Measurements from ENCODE around the gene ELF4. TPM values are rescaled to one million over a fixed set of nuclear protein-coding genes. Genes with fewer than 3 reads are reported as not detected.
A peak's percentile ranks its signal among the peaks of the same experiment; 100 is the strongest.

ELF4 gene
- total and polyA plus RNA-seq, 9 of the 15 experiments (the other 6 are each of a cell fraction or from before 2014, with no cell fraction given): 5.9 to 55.8 (median 25.2) TPM

GRCh38 chrX:130066975-130067615 is 43.2 kb downstream of the ELF4 start:
- Histone ChIP-seq H2AFZ (ENCODE audit: low read depth, low read length) (no peak overlapping the region), H4K20me1 (replicated peaks; ENCODE audit: control insufficient read depth, insufficient read depth, low read length) (0 out of 2 replicates have a peak, but pooled peaks cover 6% of the 10 kb centered on the region), H3K9me3 (replicated peaks; ENCODE audit: control insufficient read depth, insufficient read depth, low read depth, low read length) (no peaks in the 10 kb centered on the region), H3K27me3 (ENCODE audit: control insufficient read depth in 2 of 2, insufficient read depth in 2 of 2, low read length in 2 of 2) (no peaks in the 10 kb centered on the region), H3K36me3 (ENCODE audit: control insufficient read depth, insufficient read depth, low read length) (peaks cover 60% of the 10 kb centered on the region; the same call in 2 of the 3 replicates), H3K4me3 (no peak overlapping the region), H3K4me2 (ENCODE audit: insufficient read depth, low read length) (no peak overlapping the region), H3K27ac (ENCODE audit: extremely low read depth, low read depth, low read length) (no peak overlapping the region), H3K4me1 (replicated peaks in 1 of 2; ENCODE audit: control insufficient read depth in 2 of 2, insufficient read depth in 2 of 2, low read length in 2 of 2) (peaks cover 6 to 14% of the 10 kb centered on the region in 2 experiments; a peak in 4 of 5 replicates), H3K9me1 (ENCODE audit: control insufficient read depth, insufficient read depth, low read length) (no peaks in the 10 kb centered on the region), H3K79me2 (ENCODE audit: control insufficient read depth, insufficient read depth, low read length) (no peaks in the 10 kb centered on the region), H3K9ac (ENCODE audit: insufficient read depth in 1 of 2, low read depth in 2 of 2, low read length in 2 of 2) (no peak overlapping the region)
- ChIA-PET POLR2A (no interaction called here), CTCF (ENCODE audit: low intra/inter-chr PET ratio) (no interaction called here)
- WGBS (ENCODE audit: insufficient coverage, low coverage, missing lambda C conversion rate): 92% methylated on average over 8 of the region's 15 CpGs
- no peak for TF ChIP-seq ZNF589 (CRISPR knock-in tag; IDR thresholded peaks at IDR 0.05; ENCODE audit: low read depth)
- TF ChIP-seq POLR2G (IDR thresholded peaks at IDR 0.05; ENCODE audit: low read depth, low read length): peak; percentile 39; the same call in 1 of the 2 replicates
- DNase-seq (ENCODE audit: extremely low read depth in 1 of 4, low spot score in 3 of 4) (no peak), ATAC-seq (no peak), FAIRE-seq (no peak)
- in situ Hi-C loops (cut with MboI) (loop anchor here (10.0 kb wide), 2 partner anchors 142 to 462 kb away; no protein-coding TSS in a partner anchor), intact Hi-C loops (cut with micrococcal nuclease) (no loop called here)
- no TSS peak for BruUV-seq (replicated peaks)

Data from K562 (cell line).